CD4-positive, alpha-beta memory T cell (primary cell): ENCODE data around the gene GABRB3. TPM values are rescaled to one million over a fixed set of nuclear protein-coding genes. Genes with fewer than 3 reads are reported as not detected.

ENCODE experiments used
- CTCF ChIA-PET: fragments of 350-600 bp; sonication (Branson Sonifier 250); formaldehyde crosslinking; loops from one replicate; lab custom pipeline; 2021; ENCODE audit warnings: inconsistent platforms; ENCODE audit not compliant: partially characterized antibody; lab: Charles Lee
- POLR2A ChIA-PET: fragments of 350-600 bp; sonication (Branson Sonifier 250); formaldehyde crosslinking; loops from one replicate; lab custom pipeline; 2021; ENCODE audit not compliant: partially characterized antibody; lab: Charles Lee
- DNase-seq, 5 donors: peaks; one replicate each; pipeline versions ENCODE4 v3.0.0 to v3.0.0-alpha.2; 2020 to 2022; ENCODE audit warnings: mixed read lengths in 1 of 5
- H3K27ac ChIP-seq: one replicate; pipeline ENCODE4 v1.7.0; 2013; ENCODE audit warnings: low read depth, low read length
- H3K27me3 ChIP-seq: 2 replicates; pipeline ENCODE4 v1.7.0; 2013; ENCODE audit warnings: mild to moderate bottlenecking, low read length, moderate library complexity; ENCODE audit not compliant: insufficient read depth
- H3K36me3 ChIP-seq: 2 replicates; pipeline ENCODE4 v1.7.0; 2013; ENCODE audit warnings: mild to moderate bottlenecking, low read length, moderate library complexity; ENCODE audit not compliant: insufficient read depth
- H3K4me1 ChIP-seq: 2 replicates; pipeline ENCODE4 v1.7.0; 2013; ENCODE audit warnings: mild to moderate bottlenecking, low read length, moderate library complexity; ENCODE audit not compliant: insufficient read depth
- H3K4me3 ChIP-seq, 2 donors: one replicate each; pipeline ENCODE4 v1.7.0; 2013; ENCODE audit warnings: low read length in 2 of 2, mild to moderate bottlenecking in 1 of 2
- H3K9me3 ChIP-seq, 2 donors: one replicate each; pipeline ENCODE4 v1.7.0; 2013; ENCODE audit warnings: low read length in 2 of 2, control low read depth in 1 of 2; ENCODE audit not compliant: control insufficient read depth in 1 of 2
- H3K27ac Mint-ChIP-seq, 7 donors: one replicate each; pipeline ENCODE4 v1.8.0; 2020 to 2021; ENCODE audit warnings: mixed read lengths in 7 of 7, mild to moderate bottlenecking in 6 of 7, inconsistent platforms in 3 of 7, moderate library complexity in 3 of 7
- H3K27me3 Mint-ChIP-seq, 2 donors: one replicate each; pipeline ENCODE4 v1.8.0; 2020 to 2021; ENCODE audit warnings: mixed read lengths in 2 of 2
- H3K36me3 Mint-ChIP-seq, 2 donors: one replicate each; pipeline ENCODE4 v1.8.0; 2020 to 2021; ENCODE audit warnings: mixed read lengths in 2 of 2, inconsistent platforms in 1 of 2, mild to moderate bottlenecking in 1 of 2
- H3K4me1 Mint-ChIP-seq, 4 donors: one replicate each; pipeline ENCODE4 v1.8.0; 2020 to 2021; ENCODE audit warnings: mixed read lengths in 4 of 4, mild to moderate bottlenecking in 1 of 4
- H3K4me3 Mint-ChIP-seq, 8 donors: one replicate each; pipeline ENCODE4 v1.8.0; 2020 to 2021; ENCODE audit warnings: mixed read lengths in 8 of 8, mild to moderate bottlenecking in 7 of 8, moderate library complexity in 6 of 8, inconsistent platforms in 3 of 8
- H3K9me3 Mint-ChIP-seq, 8 donors: one replicate each; pipeline ENCODE4 v1.8.0; 2020 to 2021; ENCODE audit warnings: mixed read lengths in 8 of 8, mild to moderate bottlenecking in 5 of 8, inconsistent platforms in 3 of 8, moderate library complexity in 1 of 8
- intact Hi-C: fragments of 100-400 bp; cut with micrococcal nuclease; formaldehyde crosslinking; loops from one replicate; pipeline ENCODE4 v1.15.1; 2023
- polyA plus RNA-seq, 2 donors: library from polyadenylated mRNA; unstranded; fragments of 300-500 nt; fragmentation: Illumina TruSeq; gene quantifications; one replicate each; pipeline ENCODE4 v1.2.3, GENCODE V29; 2021
- total RNA-seq, 2 experiments: library from RNA; stranded (reverse); gene quantifications; one replicate each; pipeline ENCODE4 v1.2.3, GENCODE V29; 2021

The GABRB3 gene
- total and polyA plus RNA-seq, 4 experiments from 2014 or later = 0.06 to 0.08 TPM; not detected in 2

DNA sequence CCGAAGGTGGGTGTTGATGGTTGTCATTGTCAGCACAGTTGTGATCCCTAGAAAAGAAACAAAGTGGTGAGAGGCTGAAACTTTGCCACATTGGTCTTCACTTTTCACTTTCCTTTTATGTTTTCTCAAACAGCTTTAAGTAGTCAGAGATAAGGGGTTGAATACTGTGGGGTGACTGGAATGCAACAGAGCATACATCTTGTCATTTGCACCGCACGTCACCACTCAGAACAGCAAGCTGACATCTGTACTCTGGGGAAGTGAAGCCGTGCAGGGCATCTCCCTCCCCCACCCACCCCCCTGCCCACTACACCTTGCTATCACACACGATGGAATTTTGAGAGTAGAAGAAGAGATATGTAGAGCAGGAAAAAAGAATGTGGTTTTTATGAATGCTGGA is 211.7 kb downstream of the GABRB3 start:
- Histone ChIP-seq H3K27me3 (no peaks in the 10 kb centered on the region), H3K9me3 (peaks cover 0 to 3% of the 10 kb centered on the region in 2 donors), H3K36me3 (no peaks in the 10 kb centered on the region), H3K27ac (no peak overlapping the region), H3K4me3 (no peak overlapping the region), H3K4me1 (no peaks in the 10 kb centered on the region)
- DNase-seq = no peak
- Mint-ChIP-seq H3K4me1 (no peaks in the 10 kb centered on the region), H3K27me3 (no peaks in the 10 kb centered on the region), H3K9me3 (peaks cover under 1 to 20% (median 7%) of the 10 kb centered on the region in 8 donors), H3K36me3 (no peaks in the 10 kb centered on the region), H3K27ac (no peak overlapping the region), H3K4me3 (no peak overlapping the region)
- intact Hi-C loops = no loop called here
- ChIA-PET POLR2A (no interaction called here), CTCF (no interaction called here)

DNA sequence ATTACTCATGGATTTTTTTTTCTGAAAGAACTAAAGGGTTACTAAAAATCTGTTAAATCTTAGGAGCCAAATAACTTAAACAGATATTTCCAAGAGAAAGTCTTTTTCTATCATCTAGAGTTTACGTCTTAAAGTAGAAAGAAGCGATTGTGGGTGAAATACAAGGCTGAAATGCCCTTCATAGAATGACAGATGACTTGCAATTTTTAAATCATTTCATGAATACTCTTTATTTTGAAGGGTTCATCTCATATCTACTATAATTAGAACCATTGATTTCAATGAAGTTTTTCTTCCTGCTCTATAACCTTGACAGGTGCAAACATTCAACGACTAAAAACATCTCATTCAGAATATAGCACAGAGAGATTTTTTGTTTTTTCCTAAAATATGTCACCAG is 217.0 kb downstream of the GABRB3 start:
- H3K27ac ChIP-seq = no peak overlapping the region
- no peak overlapping the region for H3K4me3 ChIP-seq
- Mint-ChIP-seq H3K27ac (no peak overlapping the region), H3K36me3 (no peaks in the 10 kb centered on the region), H3K9me3 (peaks cover 2 to 18% (median 8%) of the 10 kb centered on the region in 8 donors), H3K27me3 (no peaks in the 10 kb centered on the region), H3K4me1 (no peaks in the 10 kb centered on the region), H3K4me3 (no peak overlapping the region)
- H3K4me1 ChIP-seq = no peaks in the 10 kb centered on the region
- intact Hi-C loops = no loop called here
- no peak for DNase-seq
- ChIA-PET POLR2A (no interaction called here), CTCF (no interaction called here)
- no peaks in the 10 kb centered on the region for H3K27me3 ChIP-seq
- no peaks in the 10 kb centered on the region for H3K36me3 ChIP-seq
- peaks cover 0 to 2% of the 10 kb centered on the region in 2 donors for H3K9me3 ChIP-seq

DNA sequence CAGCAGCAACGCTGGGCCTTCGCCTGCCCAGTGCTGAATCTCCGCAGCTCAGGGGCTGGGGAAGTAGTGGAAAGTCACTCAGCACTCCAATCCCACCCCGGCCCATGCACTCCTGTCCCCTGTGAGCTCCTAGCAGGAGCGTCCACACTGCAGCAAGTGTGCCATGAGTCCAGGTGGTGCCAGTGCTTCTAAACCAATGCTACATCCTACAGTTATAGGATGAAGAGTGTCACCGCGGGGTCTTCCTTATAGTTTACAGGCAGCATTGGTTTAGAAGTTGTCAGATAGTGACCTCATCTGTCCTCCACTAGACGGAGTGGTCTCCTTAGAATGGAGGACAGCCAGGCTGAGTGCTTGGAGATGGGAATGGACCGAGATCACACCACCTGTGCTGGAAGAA is 221.4 kb downstream of the GABRB3 start:
- H3K9me3 ChIP-seq = no peaks in the 10 kb centered on the region
- H3K4me1 ChIP-seq = no peaks in the 10 kb centered on the region
- Mint-ChIP-seq H3K9me3 (peaks cover 2 to 21% (median 10%) of the 10 kb centered on the region in 8 donors), H3K27me3 (no peaks in the 10 kb centered on the region), H3K4me3 (no peak overlapping the region), H3K27ac (no peak overlapping the region), H3K36me3 (no peaks in the 10 kb centered on the region), H3K4me1 (no peaks in the 10 kb centered on the region)
- CTCF ChIA-PET = no interaction called here
- no peak overlapping the region for H3K27ac ChIP-seq
- H3K27me3 ChIP-seq = no peaks in the 10 kb centered on the region
- POLR2A ChIA-PET = no interaction called here
- H3K36me3 ChIP-seq = no peaks in the 10 kb centered on the region
- H3K4me3 ChIP-seq = no peak overlapping the region
- DNase-seq = no peak
- intact Hi-C loops = no loop called here

DNA sequence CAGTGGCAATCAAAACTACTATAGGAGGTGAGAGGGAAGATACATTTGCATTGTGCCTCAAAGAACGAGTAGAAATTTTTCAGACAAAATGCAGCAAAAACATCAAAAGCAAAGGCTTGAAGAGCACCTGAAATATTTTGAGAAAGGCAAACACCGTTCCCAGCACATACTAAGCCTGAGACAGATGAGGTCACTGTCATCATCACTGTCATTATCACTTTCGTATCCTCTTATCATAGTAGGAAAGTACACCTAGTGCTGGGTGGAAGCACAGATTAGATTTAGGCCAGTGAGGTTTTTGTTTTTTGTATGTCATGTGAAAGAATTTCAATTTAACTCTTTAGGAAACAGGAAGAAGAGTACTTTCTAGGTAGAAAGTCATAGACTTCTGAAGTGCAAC is 222.0 kb downstream of the GABRB3 start:
- no peaks in the 10 kb centered on the region for H3K4me1 ChIP-seq
- no peak overlapping the region for H3K4me3 Mint-ChIP-seq
- H3K27me3 Mint-ChIP-seq = no peaks in the 10 kb centered on the region
- no peaks in the 10 kb centered on the region for H3K4me1 Mint-ChIP-seq
- H3K27ac ChIP-seq = no peak overlapping the region
- CTCF ChIA-PET = no interaction called here
- intact Hi-C loops = no loop called here
- no peaks in the 10 kb centered on the region for H3K36me3 ChIP-seq
- H3K27me3 ChIP-seq = no peaks in the 10 kb centered on the region
- H3K27ac Mint-ChIP-seq = no peak overlapping the region
- H3K9me3 Mint-ChIP-seq = peaks cover 0 to 18% (median 9%) of the 10 kb centered on the region in 8 donors
- H3K4me3 ChIP-seq = no peak overlapping the region
- H3K9me3 ChIP-seq = no peaks in the 10 kb centered on the region
- no peaks in the 10 kb centered on the region for H3K36me3 Mint-ChIP-seq
- POLR2A ChIA-PET = no interaction called here
- DNase-seq = no peak

DNA sequence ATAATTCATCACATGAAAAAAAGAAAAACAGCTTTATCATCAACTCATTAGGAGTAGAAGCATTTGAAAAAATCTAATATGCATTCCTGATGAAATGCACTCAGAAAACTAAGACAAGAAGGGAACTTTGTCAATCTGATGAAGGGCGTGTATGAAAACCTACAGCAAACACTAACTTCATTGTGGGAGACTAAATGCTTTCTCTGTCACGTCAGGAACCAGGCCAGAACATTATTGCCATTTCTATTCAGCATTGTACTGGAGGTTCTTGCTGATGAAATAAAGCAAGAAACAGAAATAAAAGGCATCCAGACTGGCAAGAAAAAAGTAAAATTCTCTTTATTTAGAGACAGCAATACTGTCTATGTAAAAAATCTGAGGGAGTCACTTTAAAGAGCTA is 235.2 kb downstream of the GABRB3 start:
- Histone ChIP-seq H3K4me3 (no peak overlapping the region), H3K4me1 (no peaks in the 10 kb centered on the region), H3K36me3 (no peaks in the 10 kb centered on the region), H3K27ac (no peak overlapping the region), H3K9me3 (no peaks in the 10 kb centered on the region), H3K27me3 (no peaks in the 10 kb centered on the region)
- Mint-ChIP-seq H3K27ac (no peak overlapping the region), H3K27me3 (no peaks in the 10 kb centered on the region), H3K4me3 (no peak overlapping the region), H3K4me1 (no peaks in the 10 kb centered on the region), H3K36me3 (no peaks in the 10 kb centered on the region), H3K9me3 (peaks cover 0 to 37% (median 17%) of the 10 kb centered on the region in 8 donors)
- ChIA-PET CTCF (no interaction called here), POLR2A (no interaction called here)
- DNase-seq = no peak
- intact Hi-C loops = no loop called here

DNA sequence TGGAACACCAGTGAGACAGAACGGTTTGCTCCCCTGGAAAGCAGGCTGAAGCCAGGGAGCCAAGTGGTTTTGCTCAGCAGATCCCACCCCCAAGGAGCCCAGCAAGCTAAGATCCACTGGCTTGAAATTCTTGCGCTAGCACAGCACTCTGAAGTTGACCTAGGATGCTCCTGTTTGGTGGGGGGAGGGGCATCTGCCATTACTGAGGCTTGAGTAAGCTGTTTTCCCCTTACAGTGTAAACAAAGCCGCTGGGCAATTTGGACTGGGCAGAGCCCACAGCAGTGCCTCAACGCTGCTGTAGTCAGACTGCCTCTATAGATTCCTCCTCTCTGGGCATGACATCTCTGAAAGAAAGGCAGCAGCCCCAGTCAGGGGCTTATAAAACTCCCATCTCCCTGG is 241.4 kb downstream of the GABRB3 start:
- no peaks in the 10 kb centered on the region for H3K9me3 ChIP-seq
- peaks cover 0 to 50% (median 14%) of the 10 kb centered on the region in 8 donors for H3K9me3 Mint-ChIP-seq
- intact Hi-C loops = no loop called here

DNA sequence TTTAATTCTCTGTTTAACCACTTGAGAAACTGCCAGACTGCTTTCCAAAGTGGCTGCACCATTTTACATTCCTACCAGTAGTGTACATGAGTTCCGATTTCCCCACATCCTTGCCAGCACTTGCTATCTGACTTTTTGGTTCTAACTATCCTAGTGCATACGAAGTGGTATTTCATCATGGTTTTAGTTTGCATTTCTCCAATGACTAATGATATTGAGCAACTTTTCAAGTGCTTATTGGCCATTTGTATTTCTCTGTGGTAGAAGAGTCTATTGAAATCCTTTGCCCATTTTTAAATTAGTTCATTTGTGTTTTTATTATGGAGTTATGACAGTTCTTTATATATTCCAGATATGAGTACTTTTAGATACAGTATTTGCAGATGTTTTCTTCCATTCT is 247.8 kb downstream of the GABRB3 start:
- Mint-ChIP-seq H3K27me3 (peaks cover 0 to 1% of the 10 kb centered on the region in 2 donors), H3K9me3 (peaks cover 2 to 18% (median 8%) of the 10 kb centered on the region in 8 donors), H3K4me1 (no peaks in the 10 kb centered on the region), H3K36me3 (no peaks in the 10 kb centered on the region), H3K4me3 (no peak overlapping the region), H3K27ac (no peak overlapping the region)
- Histone ChIP-seq H3K4me3 (no peak overlapping the region), H3K36me3 (no peaks in the 10 kb centered on the region), H3K9me3 (no peaks in the 10 kb centered on the region), H3K4me1 (no peaks in the 10 kb centered on the region), H3K27me3 (no peaks in the 10 kb centered on the region), H3K27ac (no peak overlapping the region)
- ChIA-PET CTCF (no interaction called here), POLR2A (no interaction called here)
- intact Hi-C loops = no loop called here
- no peak for DNase-seq

More for the DNA sequence above, 241.4 kb downstream of the GABRB3 start:
- H3K27ac Mint-ChIP-seq = no peak overlapping the region
- H3K36me3 Mint-ChIP-seq = no peaks in the 10 kb centered on the region
- Histone ChIP-seq H3K27me3 (no peaks in the 10 kb centered on the region), H3K36me3 (no peaks in the 10 kb centered on the region), H3K27ac (no peak overlapping the region), H3K4me1 (no peaks in the 10 kb centered on the region), H3K4me3 (no peak overlapping the region)
- POLR2A ChIA-PET = no interaction called here
- H3K4me3 Mint-ChIP-seq = no peak overlapping the region
- peaks cover 0 to 1% of the 10 kb centered on the region in 2 donors for H3K27me3 Mint-ChIP-seq
- CTCF ChIA-PET = no interaction called here
- no peak for DNase-seq
- H3K4me1 Mint-ChIP-seq = no peaks in the 10 kb centered on the region

DNA sequence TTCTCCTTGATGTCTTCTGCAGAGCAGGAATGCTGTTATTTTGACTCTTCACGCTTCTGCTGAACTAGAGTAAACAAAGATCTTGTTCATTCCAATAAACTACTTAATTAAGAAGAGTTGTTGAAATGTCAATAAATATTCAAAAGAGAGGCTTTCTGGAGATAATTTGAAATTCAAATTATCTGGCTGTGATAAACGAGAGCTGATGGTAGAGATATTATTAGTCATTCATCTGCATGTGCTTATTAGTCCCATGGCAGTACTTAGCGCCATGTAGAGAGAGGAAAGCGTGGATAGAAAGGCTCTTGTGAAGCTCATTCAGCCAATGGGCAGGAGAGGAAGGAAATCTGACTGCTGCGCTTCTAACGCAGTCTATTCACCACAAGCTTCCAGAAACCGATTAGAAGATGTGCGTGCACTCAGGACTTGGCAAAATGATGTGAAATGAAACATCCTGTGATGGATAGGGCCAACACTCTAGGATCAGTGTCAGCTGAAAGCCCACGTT is 251.1 kb downstream of the GABRB3 start:
- H3K27ac ChIP-seq = no peak overlapping the region
- H3K27me3 ChIP-seq = no peaks in the 10 kb centered on the region
- CTCF ChIA-PET = no interaction called here
- H3K36me3 Mint-ChIP-seq = no peaks in the 10 kb centered on the region
- no peak overlapping the region for H3K4me3 Mint-ChIP-seq
- H3K27me3 Mint-ChIP-seq = no peaks in the 10 kb centered on the region
- no peaks in the 10 kb centered on the region for H3K9me3 ChIP-seq
- POLR2A ChIA-PET = no interaction called here
- H3K27ac Mint-ChIP-seq = no peak overlapping the region
- H3K4me1 ChIP-seq = no peaks in the 10 kb centered on the region
- H3K36me3 ChIP-seq = no peaks in the 10 kb centered on the region
- no peaks in the 10 kb centered on the region for H3K4me1 Mint-ChIP-seq
- peaks cover 2 to 18% (median 6%) of the 10 kb centered on the region in 8 donors for H3K9me3 Mint-ChIP-seq
- intact Hi-C loops = no loop called here
- no peak overlapping the region for H3K4me3 ChIP-seq
- DNase-seq = no peak
